B cell (primary cell): ENCODE results near the gene CRISPLD2. TPM values are rescaled to one million over a fixed set of nuclear protein-coding genes. Genes with fewer than 3 reads are reported as not detected.
"Not testable (repeated sequence)": the region's sequence is repeated elsewhere in the genome, so short reads cannot be mapped to it uniquely, and the experiment has no call there.

Source experiments
- ATAC-seq: fragments of 200-7000 bp; cut with Tn5 transposase; one replicate; pipeline ENCODE4 v1.10.0; 2021; ENCODE audit warnings: low read depth, mild to moderate bottlenecking, moderate number of reproducible peaks, moderate library complexity
- CTCF ChIA-PET: fragments of 350-600 bp; sonication (Branson Sonifier 250); formaldehyde crosslinking; loops from one replicate; lab custom pipeline; 2021; ENCODE audit warnings: antibody characterized with exemption, inconsistent platforms; lab: Charles Lee
- POLR2A ChIA-PET: fragments of 350-600 bp; sonication (Branson Sonifier 250); formaldehyde crosslinking; loops from one replicate; lab custom pipeline; 2021; ENCODE audit warnings: antibody characterized with exemption; lab: Charles Lee
- DNase-seq: peaks from one replicate; pipeline ENCODE4 v3.0.0; 2013
- H2AFZ ChIP-seq: 2 replicates; pipeline ENCODE4 v1.6.1; 2012; ENCODE audit warnings: mild to moderate bottlenecking, low read depth, low read length; ENCODE audit not compliant: insufficient read depth, poor library complexity, severe bottlenecking
- H3K27ac ChIP-seq, 2 donors: 1 replicate in 1 of 2; 2 replicates in 1 of 2; pipeline ENCODE4 v1.5.1; 2012 to 2013; ENCODE audit warnings: low read length in 2 of 2, mild to moderate bottlenecking in 2 of 2, moderate library complexity in 1 of 2
- H3K27me3 ChIP-seq, 4 experiments: fragments of 200-600 bp in 1 of 4; sonication (generic) in 1 of 4; replicated peaks in 1 of 4; 1 replicate in 2 of 4; 2 replicates in 2 of 4; pipeline versions ENCODE4 v1.6.1 to v1.7.0; 2013 to 2016; ENCODE audit warnings: low read length in 3 of 4, mild to moderate bottlenecking in 2 of 4, mixed read lengths in 1 of 4, moderate library complexity in 1 of 4; ENCODE audit not compliant: insufficient read depth in 4 of 4, control insufficient read depth in 3 of 4; ENCODE audit errors: control extremely low read depth in 1 of 4
- H3K36me3 ChIP-seq, 2 experiments: replicated peaks in 1 of 2; 1 replicate in 1 of 2; 2 replicates in 1 of 2; pipeline versions ENCODE4 v1.6.1 to v1.7.1; 2013; ENCODE audit warnings: low read length in 1 of 2; ENCODE audit not compliant: insufficient read depth in 2 of 2, control insufficient read depth in 1 of 2; ENCODE audit errors: control extremely low read depth in 1 of 2, extremely low read depth in 1 of 2
- H3K4me1 ChIP-seq, 2 donors: fragments of 200-600 bp in 1 of 2; sonication (generic) in 1 of 2; 1 replicate in 1 of 2; 2 replicates in 1 of 2; pipeline versions ENCODE4 v1.5.1 to v1.6.1; 2013 to 2017; ENCODE audit warnings: low read length in 2 of 2; ENCODE audit not compliant: control insufficient read depth in 2 of 2, insufficient read depth in 2 of 2
- H3K4me2 ChIP-seq: replicated peaks from 2 replicates; pipeline ENCODE3; 2012; ENCODE audit warnings: mild to moderate bottlenecking, low read depth, low read length; ENCODE audit not compliant: poor library complexity, severe bottlenecking
- H3K4me3 ChIP-seq, 5 experiments: fragments of 200-600 bp in 1 of 5; sonication (generic) in 1 of 5; 1 replicate in 3 of 5; 2 replicates in 2 of 5; pipeline versions ENCODE4 v1.5.1 to v1.7.0; 2011 to 2016; ENCODE audit warnings: low read length in 4 of 5, mild to moderate bottlenecking in 4 of 5, low read depth in 2 of 5, control low read depth in 1 of 5, moderate library complexity in 1 of 5; ENCODE audit not compliant: insufficient read depth in 1 of 5; ENCODE audit errors: control extremely low read depth in 1 of 5, extremely low read depth in 1 of 5
- H3K79me2 ChIP-seq: fragments of 200-600 bp; sonication (generic); one replicate; pipeline ENCODE4 v1.6.0; 2016; ENCODE audit warnings: low read length; ENCODE audit not compliant: control insufficient read depth, insufficient read depth
- H3K9ac ChIP-seq: fragments of 200-600 bp; sonication (generic); 2 replicates; pipeline ENCODE4 v1.6.1; 2017; ENCODE audit warnings: mild to moderate bottlenecking, low read length, moderate library complexity
- H3K9me3 ChIP-seq, 3 donors: one replicate each; pipeline versions ENCODE4 v1.6.1 to v1.7.1; 2013; ENCODE audit warnings: low read length in 2 of 3; ENCODE audit not compliant: control insufficient read depth in 2 of 3, insufficient read depth in 1 of 3; ENCODE audit errors: control extremely low read depth in 1 of 3
- H4K20me1 ChIP-seq: 2 replicates; pipeline ENCODE4 v1.6.0; 2012; ENCODE audit warnings: mild to moderate bottlenecking, low read length; ENCODE audit not compliant: insufficient read depth, control insufficient read depth, poor library complexity, severe bottlenecking
- H3K27ac Mint-ChIP-seq: one replicate; pipeline ENCODE4 v1.8.0; 2021; ENCODE audit warnings: mixed read lengths
- H3K27me3 Mint-ChIP-seq: one replicate; pipeline ENCODE4 v1.8.0; 2021; ENCODE audit warnings: mixed read lengths
- H3K4me1 Mint-ChIP-seq: one replicate; pipeline ENCODE4 v1.8.0; 2021; ENCODE audit warnings: mixed read lengths
- H3K4me3 Mint-ChIP-seq: one replicate; pipeline ENCODE4 v1.8.0; 2021; ENCODE audit warnings: mixed read lengths
- H3K9me3 Mint-ChIP-seq: one replicate; pipeline ENCODE4 v1.8.0; 2022; ENCODE audit warnings: mixed read lengths; ENCODE audit not compliant: insufficient read depth
- CTCF ChIP-seq: fragments of 200-600 bp; IDR thresholded peaks from one replicate; pipeline ENCODE4 v1.8.0; 2022; ENCODE audit warnings: antibody characterized with exemption, mild to moderate bottlenecking
- EZH2 ChIP-seq: IDR thresholded peaks from 2 replicates; pipeline ENCODE4 v1.6.1; 2012; ENCODE audit warnings: borderline replicate concordance, low read depth, mild to moderate bottlenecking, moderate library complexity, low read length; ENCODE audit not compliant: insufficient read depth, poor library complexity, severe bottlenecking
- WGBS: methylation state at CpG from one replicate; pipeline ENCODE4 v1.1.5; 2013; ENCODE audit warnings: missing lambda C conversion rate; ENCODE audit not compliant: insufficient coverage; 5-methylcytosine and 5-hydroxymethylcytosine counted together
- intact Hi-C: fragments of 100-400 bp; cut with micrococcal nuclease; formaldehyde crosslinking; loops from one replicate; pipeline ENCODE4 v1.10.0; 2022
- polyA plus RNA-seq: library from polyadenylated mRNA; depleted of rRNA; stranded (reverse); fragments of >200 nt; gene quantifications from 2 replicates; pipeline ENCODE4 v1.2.3, GENCODE V29; 2012
- total RNA-seq, 2 donors: library from RNA; stranded (reverse); fragments of 120-200 nt in 1 of 2; gene quantifications; 1 replicate in 1 of 2; 2 replicates in 1 of 2; pipeline versions ENCODE4 v1.2.3 to v1.2.4, GENCODE V29; 2013 to 2022

Gene CRISPLD2
- total and polyA plus RNA-seq, 2 donors (not counting 1 experiment from before 2014, with no cell fraction given), result 0.25 to 0.37 TPM

DNA sequence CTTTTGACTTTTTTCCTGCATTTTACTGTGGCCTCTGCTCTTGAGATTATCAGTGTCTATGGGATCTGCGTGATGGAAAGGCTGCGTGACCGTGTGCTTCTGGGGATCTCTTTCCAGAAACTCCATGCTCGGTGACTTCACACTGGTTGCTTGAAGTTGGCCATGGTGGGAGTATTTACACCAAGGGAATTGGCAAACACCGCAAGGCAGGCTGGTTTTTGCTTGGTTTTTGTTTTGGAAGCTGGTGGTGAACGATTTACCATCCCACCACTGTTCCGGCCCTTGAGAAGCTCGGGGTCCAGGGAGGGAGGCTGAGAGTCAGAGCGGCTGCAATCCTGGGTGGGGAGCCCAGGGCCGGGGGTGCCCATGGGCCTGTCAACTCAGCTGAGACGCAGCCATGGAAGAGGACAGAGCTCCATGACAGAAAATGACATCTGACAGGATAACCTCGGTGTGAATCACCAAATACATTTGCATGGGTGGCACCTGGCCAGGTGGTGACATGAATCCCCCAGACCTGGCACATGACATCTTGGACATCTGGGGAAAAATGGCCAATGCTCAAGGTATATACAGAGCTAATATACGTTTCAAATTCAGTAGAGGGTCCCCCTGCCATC lies 11.1 kb downstream of the CRISPLD2 start:
- Histone ChIP-seq H4K20me1 (no peaks in the 10 kb centered on the region), H3K27ac (no peak overlapping the region), H3K9me3 (no peaks in the 10 kb centered on the region), H3K4me2 (no peak overlapping the region), H3K79me2 (no peaks in the 10 kb centered on the region), H3K9ac (no peak overlapping the region), H3K4me3 (no peak overlapping the region), H3K27me3 (no peaks in the 10 kb centered on the region), H2AFZ (no peak overlapping the region), H3K4me1 (no peaks in the 10 kb centered on the region), H3K36me3 (no peaks in the 10 kb centered on the region)
- DNase-seq (no peak), ATAC-seq (no peak)
- CTCF ChIA-PET, result no interaction called here
- intact Hi-C loops, result no loop called here
- Mint-ChIP-seq H3K9me3 (no peaks in the 10 kb centered on the region), H3K4me3 (no peak overlapping the region), H3K27me3 (peaks cover 13% of the 10 kb centered on the region), H3K27ac (no peak overlapping the region), H3K4me1 (no peaks in the 10 kb centered on the region)
- TF ChIP-seq CTCF (no peak), EZH2 (no peak)
- 89% methylated on average over 12 of the region's 13 CpGs for WGBS
- POLR2A ChIA-PET, result no interaction called here

DNA sequence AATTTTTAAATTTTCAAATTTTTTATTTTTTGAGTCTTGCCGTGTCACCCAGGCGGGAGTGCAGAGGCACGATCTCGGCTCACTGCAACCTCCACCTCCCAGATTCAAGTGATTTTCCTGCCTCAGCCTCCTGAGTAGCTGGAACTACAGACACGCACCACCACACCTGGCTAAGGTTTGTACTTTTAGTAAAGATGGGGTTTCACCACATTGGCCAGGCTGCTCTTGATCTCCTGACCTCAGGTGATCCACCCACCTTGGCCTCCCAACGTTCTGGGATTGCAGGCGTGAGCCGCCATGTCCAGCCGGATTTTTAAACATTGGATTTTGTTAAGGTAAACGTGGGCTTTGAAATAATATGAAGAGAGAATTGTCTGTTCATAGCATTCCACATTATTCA lies 11.9 kb downstream of the CRISPLD2 start:
- H3K4me1 Mint-ChIP-seq, H3K4me3 ChIP-seq, H3K27ac Mint-ChIP-seq, CTCF ChIA-PET, H3K27ac ChIP-seq, H3K36me3 ChIP-seq, H3K4me1 ChIP-seq, H3K4me3 Mint-ChIP-seq, H2AFZ ChIP-seq, H3K4me2 ChIP-seq, H3K9me3 Mint-ChIP-seq, H3K9ac ChIP-seq, POLR2A ChIA-PET, H4K20me1 ChIP-seq, H3K79me2 ChIP-seq, H3K9me3 ChIP-seq, ATAC-seq, DNase-seq, intact Hi-C loops, H3K27me3 ChIP-seq: not testable (repeated sequence)
- no CpG with 5 or more reads among the region's 10 CpGs for WGBS
- peaks cover 13% of the 10 kb centered on the region for H3K27me3 Mint-ChIP-seq
